ENCODE data around the gene REG4. TPM values are rescaled to one million over a fixed set of nuclear protein-coding genes. Genes with fewer than 3 reads are reported as not detected.

The REG4 gene
- total and polyA plus RNA-seq, 2 of the 13 experiments (the other 11 are each of a cell fraction or from before 2014, with no cell fraction given) = not detected

DNA sequence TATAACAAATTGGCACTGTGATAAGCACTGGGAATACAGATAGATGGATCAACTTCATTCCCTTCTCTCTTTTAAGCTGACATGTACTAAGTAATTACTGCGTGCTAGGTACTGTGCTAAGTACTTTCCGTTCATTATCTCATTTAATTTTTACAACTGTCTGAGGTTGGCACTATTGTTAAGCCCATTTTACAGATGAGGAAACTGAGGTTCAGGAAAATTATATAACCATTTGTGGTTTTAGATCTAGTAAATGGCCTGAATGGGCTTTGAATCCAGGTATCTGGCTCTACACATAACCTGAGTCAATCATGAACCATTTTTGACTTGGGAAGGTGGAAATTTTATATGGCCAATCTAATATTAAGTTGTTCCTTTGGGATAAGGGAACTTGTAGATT, 39.0 kb downstream of the REG4 start:
- Histone ChIP-seq H3K27ac (ENCODE audit: extremely low read length, insufficient read depth, low read length) (no peak overlapping the region), H3K79me2 (ENCODE audit: insufficient read depth, low read length) (no peaks in the 10 kb centered on the region), H3K4me3 (replicated peaks in 1 of 3; ENCODE audit: insufficient read depth in 1 of 3, low read depth in 2 of 3, low read length in 3 of 3) (no peak overlapping the region), H3K4me1 (ENCODE audit: insufficient read depth, low read length) (peaks cover 98% of the 10 kb centered on the region), H3K9me3 (ENCODE audit: low read length) (no peaks in the 10 kb centered on the region), H3K4me2 (ENCODE audit: low read depth, low read length) (no peak overlapping the region), H3K27me3 (ENCODE audit: control insufficient read depth in 1 of 2, insufficient read depth in 2 of 2, low read length in 2 of 2) (0 out of 5 replicates have a peak, but pooled peaks cover 0 to 1% of the 10 kb centered on the region in 2 experiments), H3K9ac (ENCODE audit: insufficient read depth, low read depth, low read length) (no peak overlapping the region), H3K36me3 (replicated peaks in 1 of 2; ENCODE audit: control insufficient read depth in 1 of 2, insufficient read depth in 2 of 2, low read length in 2 of 2) (no peaks in the 10 kb centered on the region), H4K20me1 (ENCODE audit: insufficient read depth, low read length) (no peaks in the 10 kb centered on the region), H2AFZ (ENCODE audit: low read length) (no peak overlapping the region)
- 87% methylated on average over 2 of the region's 2 CpGs for WGBS (ENCODE audit: low lambda C conversion rate)
- POLR2A ChIA-PET = interaction anchor here (1.1 kb wide), 1 partner anchor 7 kb away, joined by 3 read pairs; no protein-coding TSS in a partner anchor
- in situ Hi-C loops (cut with HindIII; ENCODE audit: extremely low pct_ligation_motif_present, low pct_unique_long_range_greater_than_20kb) = no loop called here
- TF ChIP-seq FIP1L1 (IDR thresholded peaks at IDR 0.05; ENCODE audit: borderline replicate concordance, insufficient read depth, low read depth, low read length) (no peak), ZNF616 (CRISPR knock-in tag; IDR thresholded peaks at IDR 0.05; ENCODE audit: low read depth) (no peak), ZNF75D (CRISPR knock-in tag; IDR thresholded peaks at IDR 0.05; ENCODE audit: borderline replicate concordance) (no peak), NPAS2 (CRISPR knock-in tag; IDR thresholded peaks at IDR 0.05; ENCODE audit: borderline replicate concordance) (no peak), ZNF34 (CRISPR knock-in tag; IDR thresholded peaks at IDR 0.05; ENCODE audit: borderline replicate concordance) (no peak), HDAC2 (CRISPR knock-in tag; IDR thresholded peaks at IDR 0.05) (no peak), CHD4 (IDR thresholded peaks at IDR 0.05; ENCODE audit: borderline replicate concordance, low read length) (0 out of 2 replicates have a peak, but pooled peaks have one; percentile 36), RXRB (CRISPR knock-in tag; IDR thresholded peaks at IDR 0.05; ENCODE audit: borderline replicate concordance) (no peak), KDM2A (CRISPR knock-in tag; IDR thresholded peaks at IDR 0.05; ENCODE audit: borderline replicate concordance, low read depth) (no peak), EZH2 (conservative IDR thresholded peaks at IDR 0.05; ENCODE audit: low read depth, low read length) (no peak), ZNF629 (CRISPR knock-in tag; conservative IDR thresholded peaks at IDR 0.05) (peak; percentile 91), THAP11 (CRISPR knock-in tag; IDR thresholded peaks at IDR 0.05) (no peak), ZMYM3 (CRISPR knock-in tag; IDR thresholded peaks at IDR 0.05) (peak; percentile 51; the same call in 1 of the 2 replicates), ZNF792 (CRISPR knock-in tag; IDR thresholded peaks at IDR 0.05) (no peak)
- TF ChIP-seq, protein P1, sequence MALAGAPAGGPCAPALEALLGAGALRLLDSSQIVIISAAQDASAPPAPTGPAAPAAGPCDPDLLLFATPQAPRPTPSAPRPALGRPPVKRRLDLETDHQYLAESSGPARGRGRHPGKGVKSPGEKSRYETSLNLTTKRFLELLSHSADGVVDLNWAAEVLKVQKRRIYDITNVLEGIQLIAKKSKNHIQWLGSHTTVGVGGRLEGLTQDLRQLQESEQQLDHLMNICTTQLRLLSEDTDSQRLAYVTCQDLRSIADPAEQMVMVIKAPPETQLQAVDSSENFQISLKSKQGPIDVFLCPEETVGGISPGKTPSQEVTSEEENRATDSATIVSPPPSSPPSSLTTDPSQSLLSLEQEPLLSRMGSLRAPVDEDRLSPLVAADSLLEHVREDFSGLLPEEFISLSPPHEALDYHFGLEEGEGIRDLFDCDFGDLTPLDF (CRISPR knock-in tag; IDR thresholded peaks at IDR 0.05) = no peak
- TF ChIP-seq, protein P2, sequence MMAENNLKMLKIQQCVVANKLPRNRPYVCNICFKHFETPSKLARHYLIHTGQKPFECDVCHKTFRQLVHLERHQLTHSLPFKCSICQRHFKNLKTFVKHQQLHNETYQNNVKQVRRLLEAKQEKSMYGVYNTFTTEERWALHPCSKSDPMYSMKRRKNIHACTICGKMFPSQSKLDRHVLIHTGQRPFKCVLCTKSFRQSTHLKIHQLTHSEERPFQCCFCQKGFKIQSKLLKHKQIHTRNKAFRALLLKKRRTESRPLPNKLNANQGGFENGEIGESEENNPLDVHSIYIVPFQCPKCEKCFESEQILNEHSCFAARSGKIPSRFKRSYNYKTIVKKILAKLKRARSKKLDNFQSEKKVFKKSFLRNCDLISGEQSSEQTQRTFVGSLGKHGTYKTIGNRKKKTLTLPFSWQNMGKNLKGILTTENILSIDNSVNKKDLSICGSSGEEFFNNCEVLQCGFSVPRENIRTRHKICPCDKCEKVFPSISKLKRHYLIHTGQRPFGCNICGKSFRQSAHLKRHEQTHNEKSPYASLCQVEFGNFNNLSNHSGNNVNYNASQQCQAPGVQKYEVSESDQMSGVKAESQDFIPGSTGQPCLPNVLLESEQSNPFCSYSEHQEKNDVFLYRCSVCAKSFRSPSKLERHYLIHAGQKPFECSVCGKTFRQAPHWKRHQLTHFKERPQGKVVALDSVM (CRISPR knock-in tag; IDR thresholded peaks at IDR 0.05) = no peak
- TF ChIP-seq, protein P3, sequence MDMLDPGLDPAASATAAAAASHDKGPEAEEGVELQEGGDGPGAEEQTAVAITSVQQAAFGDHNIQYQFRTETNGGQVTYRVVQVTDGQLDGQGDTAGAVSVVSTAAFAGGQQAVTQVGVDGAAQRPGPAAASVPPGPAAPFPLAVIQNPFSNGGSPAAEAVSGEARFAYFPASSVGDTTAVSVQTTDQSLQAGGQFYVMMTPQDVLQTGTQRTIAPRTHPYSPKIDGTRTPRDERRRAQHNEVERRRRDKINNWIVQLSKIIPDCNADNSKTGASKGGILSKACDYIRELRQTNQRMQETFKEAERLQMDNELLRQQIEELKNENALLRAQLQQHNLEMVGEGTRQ (IDR thresholded peaks at IDR 0.05; ENCODE audit: low read depth, low read length) = no peak
- TF ChIP-seq, protein P3 (CRISPR knock-in tag; IDR thresholded peaks at IDR 0.05; ENCODE audit: borderline replicate concordance) = no peak
- TF ChIP-seq, protein P4, sequence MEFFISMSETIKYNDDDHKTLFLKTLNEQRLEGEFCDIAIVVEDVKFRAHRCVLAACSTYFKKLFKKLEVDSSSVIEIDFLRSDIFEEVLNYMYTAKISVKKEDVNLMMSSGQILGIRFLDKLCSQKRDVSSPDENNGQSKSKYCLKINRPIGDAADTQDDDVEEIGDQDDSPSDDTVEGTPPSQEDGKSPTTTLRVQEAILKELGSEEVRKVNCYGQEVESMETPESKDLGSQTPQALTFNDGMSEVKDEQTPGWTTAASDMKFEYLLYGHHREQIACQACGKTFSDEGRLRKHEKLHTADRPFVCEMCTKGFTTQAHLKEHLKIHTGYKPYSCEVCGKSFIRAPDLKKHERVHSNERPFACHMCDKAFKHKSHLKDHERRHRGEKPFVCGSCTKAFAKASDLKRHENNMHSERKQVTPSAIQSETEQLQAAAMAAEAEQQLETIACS (CRISPR knock-in tag; IDR thresholded peaks at IDR 0.05) = no peak
- CTCF ChIA-PET (ENCODE audit: low intra/inter-chr PET ratio, low total read pairs) = no interaction called here
- no TSS peak for BruUV-seq (replicated peaks)
- no peak for FAIRE-seq
- DNase-seq (ENCODE audit: low spot score) = no peak
- ATAC-seq = no peak
- intact Hi-C loops (cut with micrococcal nuclease; ENCODE audit: unreplicated experiment) = no loop called here

Measured in HepG2 (cell line).